IMR-90 (cell line): Measurements from ENCODE around the gene PPP1R14D. TPM values are rescaled to one million over a fixed set of nuclear protein-coding genes. Genes with fewer than 3 reads are reported as not detected.

Experiments
- ATAC-seq: fragments of 200-7000 bp; cut with Tn5 transposase; 2 replicates; pipeline ENCODE4 v1.9.1; 2020; ENCODE audit warnings: low read depth, mild to moderate bottlenecking, moderate library complexity
- BruUV-seq: library from RNA; stranded (reverse); fragments of 400-500 nt; replicated peaks from 2 replicates; lab custom pipeline; 2021; lab: Mats Ljungman, UMichigan
- CTCF ChIA-PET: fragments of 300-600 bp; formaldehyde crosslinking; extraction: SDS; loops from one replicate; lab custom pipeline; 2021; ENCODE audit warnings: antibody characterized with exemption; lab: Yijun Ruan, JAX
- POLR2A ChIA-PET: fragments of 300-600 bp; sonication (Branson Sonifier 250); formaldehyde crosslinking; loops from one replicate; lab custom pipeline; 2022; ENCODE audit warnings: antibody characterized with exemption; ENCODE audit not compliant: unreplicated experiment; lab: Charles Lee
- DNase-seq: peaks from one replicate; pipeline ENCODE4 v3.0.0; 2013
- H2AFZ ChIP-seq: replicated peaks from 2 replicates; pipeline ENCODE3; 2013; ENCODE audit warnings: low read length, mild to moderate bottlenecking; ENCODE audit not compliant: poor library complexity
- H2AK5ac ChIP-seq: 2 replicates; pipeline ENCODE4 v1.6.1; 2013; ENCODE audit warnings: low read depth, low read length, inconsistent platforms
- H2AK9ac ChIP-seq: replicated peaks from 2 replicates; pipeline ENCODE3; 2013; ENCODE audit warnings: mild to moderate bottlenecking, low read depth, low read length, moderate library complexity; ENCODE audit not compliant: poor library complexity
- H2BK120ac ChIP-seq: 2 replicates; pipeline ENCODE4 v1.6.1; 2013; ENCODE audit warnings: low read depth, low read length, inconsistent platforms
- H2BK15ac ChIP-seq: 3 replicates; pipeline ENCODE4 v1.6.1; 2013; ENCODE audit warnings: low read depth, low read length, inconsistent platforms
- H2BK20ac ChIP-seq: 2 replicates; pipeline ENCODE4 v1.6.1; 2013; ENCODE audit warnings: low read depth, mild to moderate bottlenecking, inconsistent platforms, low read length, moderate library complexity
- H2BK5ac ChIP-seq: 2 replicates; pipeline ENCODE4 v1.6.1; 2013; ENCODE audit warnings: mild to moderate bottlenecking, low read depth, low read length, inconsistent platforms; ENCODE audit not compliant: poor library complexity, severe bottlenecking
- H3K14ac ChIP-seq: replicated peaks from 2 replicates; pipeline ENCODE4 v1.6.1; 2013; ENCODE audit warnings: low read depth, low read length, inconsistent platforms
- H3K18ac ChIP-seq: 2 replicates; pipeline ENCODE4 v1.6.1; 2013; ENCODE audit warnings: low read depth, low read length, control low read depth
- H3K23ac ChIP-seq: 2 replicates; pipeline ENCODE4 v1.6.1; 2013; ENCODE audit warnings: low read depth, low read length, inconsistent platforms
- H3K27ac ChIP-seq: 2 replicates; pipeline ENCODE4 v1.5.1; 2013; ENCODE audit warnings: mild to moderate bottlenecking, control low read depth, low read length; ENCODE audit not compliant: insufficient read depth
- H3K27me3 ChIP-seq: 2 replicates; pipeline ENCODE4 v1.6.1; 2013; ENCODE audit warnings: low read length; ENCODE audit not compliant: control insufficient read depth, insufficient read depth
- H3K36me3 ChIP-seq: 2 replicates; pipeline ENCODE4 v1.6.1; 2013; ENCODE audit warnings: low read length, mixed read lengths; ENCODE audit not compliant: control insufficient read depth, insufficient read depth
- H3K4ac ChIP-seq: 2 replicates; pipeline ENCODE4 v1.6.1; 2013; ENCODE audit warnings: low read depth, low read length, inconsistent platforms
- H3K4me1 ChIP-seq: 2 replicates; pipeline ENCODE4 v1.6.1; 2013; ENCODE audit warnings: low read length, mixed read lengths; ENCODE audit not compliant: control insufficient read depth, insufficient read depth
- H3K4me2 ChIP-seq: 2 replicates; pipeline ENCODE4 v1.6.1; 2013; ENCODE audit warnings: low read depth, mild to moderate bottlenecking, control low read depth, low read length, moderate library complexity
- H3K4me3 ChIP-seq: 2 replicates; pipeline ENCODE4 v1.5.1; 2013; ENCODE audit warnings: low read depth, mild to moderate bottlenecking, control low read depth, low read length, moderate library complexity; ENCODE audit not compliant: insufficient read depth
- H3K56ac ChIP-seq: 2 replicates; pipeline ENCODE4 v1.6.1; 2013; ENCODE audit warnings: low read length, inconsistent platforms; ENCODE audit not compliant: insufficient read depth; ENCODE audit errors: extremely low read depth
- H3K79me1 ChIP-seq, 2 experiments: 2 replicates each; pipeline ENCODE4 v1.6.1; 2013; ENCODE audit warnings: low read length in 2 of 2, inconsistent platforms in 1 of 2, low read depth in 1 of 2
- H3K9ac ChIP-seq: 2 replicates; pipeline ENCODE4 v1.6.1; 2013; ENCODE audit warnings: low read depth, low read length, control low read depth
- H3K9me1 ChIP-seq: 2 replicates; pipeline ENCODE4 v1.6.1; 2013; ENCODE audit warnings: low read length, inconsistent platforms; ENCODE audit not compliant: insufficient read depth
- H3K9me3 ChIP-seq: 2 replicates; pipeline ENCODE4 v1.6.1; 2013; ENCODE audit warnings: low read length; ENCODE audit not compliant: control insufficient read depth, insufficient read depth
- H4K20me1 ChIP-seq: 2 replicates; pipeline ENCODE4 v1.6.1; 2013; ENCODE audit warnings: low read length, inconsistent platforms; ENCODE audit not compliant: insufficient read depth
- H4K5ac ChIP-seq: 2 replicates; pipeline ENCODE4 v1.6.1; 2013; ENCODE audit warnings: mild to moderate bottlenecking, low read depth, low read length, control low read depth
- H4K8ac ChIP-seq, 2 experiments: 2 replicates each; pipeline ENCODE4 v1.6.1; 2013; ENCODE audit warnings: low read depth in 2 of 2, low read length in 2 of 2, control low read depth in 1 of 2, inconsistent platforms in 1 of 2
- H4K91ac ChIP-seq: 2 replicates; pipeline ENCODE4 v1.6.1; 2013; ENCODE audit warnings: low read depth, low read length, inconsistent platforms; ENCODE audit not compliant: insufficient read depth
- CEBPB ChIP-seq: IDR thresholded peaks from 2 replicates; pipeline ENCODE4 v1.6.1; 2012; ENCODE audit warnings: low read depth, low read length, improper control_type of control experiment
- MAFK ChIP-seq: IDR thresholded peaks from 2 replicates; pipeline ENCODE4 v1.6.1; 2012; ENCODE audit warnings: low read depth, low read length, improper control_type of control experiment
- MAZ ChIP-seq: IDR thresholded peaks from 2 replicates; pipeline ENCODE4 v1.6.1; 2012; ENCODE audit warnings: low read depth, mild to moderate bottlenecking, low read length, improper control_type of control experiment, moderate library complexity, borderline replicate concordance
- NFE2L2 ChIP-seq: fragments of 150-350 bp; IDR thresholded peaks from 2 replicates; pipeline ENCODE4 v1.6.1; 2016; ENCODE audit warnings: low read depth, mild to moderate bottlenecking, low read length
- POLR2A ChIP-seq: IDR thresholded peaks from 2 replicates; pipeline ENCODE4 v1.6.1; 2012; ENCODE audit warnings: mild to moderate bottlenecking, low read depth, low read length
- RAD21 ChIP-seq: IDR thresholded peaks from 2 replicates; pipeline ENCODE4 v1.6.1; 2012; ENCODE audit warnings: low read length, improper control_type of control experiment
- WGBS, 2 experiments: methylation state at CpG; one replicate each; pipeline versions ENCODE4 v1.1.5 to v1.1.7; 2013; ENCODE audit warnings: missing lambda C conversion rate in 2 of 2; ENCODE audit not compliant: insufficient read length in 1 of 2; ENCODE audit errors: extremely low coverage in 2 of 2; 5-methylcytosine and 5-hydroxymethylcytosine counted together
- dilution Hi-C: fragments of 300-500 bp; cut with HindIII; formaldehyde crosslinking; loops from one replicate; pipeline ENCODE4 v1.14.3; 2018; ENCODE audit warnings: low sequenced_read_pairs; ENCODE audit not compliant: unreplicated experiment
- in situ Hi-C: fragments of 300-500 bp; cut with MboI; formaldehyde crosslinking; loops from 3 replicates; pipeline ENCODE4 v1.14.3; 2019; ENCODE audit warnings: low sequenced_read_pairs, inconsistent platforms, mixed read lengths
- intact Hi-C: fragments of 100-400 bp; cut with micrococcal nuclease; formaldehyde crosslinking; loops from 2 replicates; pipeline ENCODE4 v1.10.0; 2022
- polyA plus RNA-seq, 3 experiments: library from polyadenylated mRNA; depleted of rRNA; stranded (reverse); fragments of >200 nt; gene quantifications; 2 replicates each; pipeline ENCODE4 v1.2.3, GENCODE V29; 2012; ENCODE audit warnings: low replicate concordance in 1 of 3
- total RNA-seq: library from RNA; depleted of rRNA; stranded (reverse); fragments of >200 nt; gene quantifications from 2 replicates; pipeline ENCODE4 v1.2.3, GENCODE V29; 2012

PPP1R14D gene
- total and polyA plus RNA-seq, 2 of the 4 experiments (the other 2 are of a cell fraction), result not detected

GRCh38 chr15:40808861-40809450 lies 19.6 kb downstream of the PPP1R14D start:
- Histone ChIP-seq H2AK9ac (no peak overlapping the region), H3K9ac (no peak overlapping the region), H3K4me3 (no peak overlapping the region), H2AK5ac (no peak overlapping the region), H4K5ac (no peak overlapping the region), H3K9me1 (no peaks in the 10 kb centered on the region), H3K79me1 (peaks cover 26 to 39% of the 10 kb centered on the region in 2 experiments), H3K14ac (no peak overlapping the region), H3K56ac (no peak overlapping the region), H2BK5ac (no peak overlapping the region), H3K27ac (no peak overlapping the region), H3K4me2 (no peak overlapping the region), H4K20me1 (no peaks in the 10 kb centered on the region), H2BK20ac (no peak overlapping the region), H2BK15ac (no peak overlapping the region), H3K4ac (no peak overlapping the region), H3K4me1 (peaks cover 6% of the 10 kb centered on the region), H4K91ac (no peak overlapping the region), H3K9me3 (no peaks in the 10 kb centered on the region), H3K18ac (no peak overlapping the region), H3K23ac (no peak overlapping the region), H3K36me3 (peaks cover 20% of the 10 kb centered on the region), H2BK120ac (no peak overlapping the region), H4K8ac (no peak overlapping the region), H2AFZ (no peak overlapping the region), H3K27me3 (no peaks in the 10 kb centered on the region)
- ATAC-seq (no peak), DNase-seq (no peak)
- no peak for TF ChIP-seq CEBPB
- TF ChIP-seq MAFK, result no peak
- TF ChIP-seq MAZ, result no peak
- TF ChIP-seq RAD21, result no peak
- no peak for TF ChIP-seq NFE2L2
- no peak for TF ChIP-seq POLR2A
- POLR2A ChIA-PET, result no interaction called here
- 56% methylated on average over 3 of the region's 8 CpGs; no CpG with 5 or more reads in 1 of the 2 experiments for WGBS, 2 experiments
- no TSS peak for BruUV-seq
- CTCF ChIA-PET, result no interaction called here
- intact Hi-C loops (no loop called here), in situ Hi-C loops (no loop called here), dilution Hi-C loops (no loop called here)
